HG03025 (cell line): ENCODE results near the gene SMARCAD1.

Source experiments
- ATAC-seq: cut with Tn5 transposase; IDR thresholded peaks from one replicate; pipeline ENCODE4 v1.9.1; 2021; ENCODE audit warnings: mild to moderate bottlenecking, moderate library complexity; ENCODE audit not compliant: unreplicated experiment, low FRiP score

Gene SMARCAD1

GRCh38 chr4:94338681-94339351 is 131.2 kb downstream of the SMARCAD1 start:
- peak; percentile 78 for ATAC-seq

GRCh38 chr4:94339779-94340178 is 132.1 kb downstream of the SMARCAD1 start:
- ATAC-seq = no peak
